Frontal cortex (tissue), 4 donors: ENCODE measurements around the gene SLC8A1. TPM values are rescaled to one million over a fixed set of nuclear protein-coding genes. Genes with fewer than 3 reads are reported as not detected.

Source experiments
- DNase-seq, 2 donors: peaks; one replicate each; pipeline ENCODE4 v3.0.0; 2012; ENCODE audit warnings: low spot score in 2 of 2
- FAIRE-seq: peaks from 2 replicates; lab custom pipeline; 2012; peaks lifted over from hg19 to GRCh38; lab: Jason Lieb, UNC
- total RNA-seq: library from RNA; depleted of rRNA; stranded (reverse); fragments of >200 nt; gene quantifications from one replicate; pipeline ENCODE4 v1.2.3, GENCODE V29; 2014
- donor health status: control.
- donor health status: control.
- donor health status: control.

SLC8A1 gene
- total RNA-seq, 1 donor from 2014 or later: 187 TPM

DNA sequence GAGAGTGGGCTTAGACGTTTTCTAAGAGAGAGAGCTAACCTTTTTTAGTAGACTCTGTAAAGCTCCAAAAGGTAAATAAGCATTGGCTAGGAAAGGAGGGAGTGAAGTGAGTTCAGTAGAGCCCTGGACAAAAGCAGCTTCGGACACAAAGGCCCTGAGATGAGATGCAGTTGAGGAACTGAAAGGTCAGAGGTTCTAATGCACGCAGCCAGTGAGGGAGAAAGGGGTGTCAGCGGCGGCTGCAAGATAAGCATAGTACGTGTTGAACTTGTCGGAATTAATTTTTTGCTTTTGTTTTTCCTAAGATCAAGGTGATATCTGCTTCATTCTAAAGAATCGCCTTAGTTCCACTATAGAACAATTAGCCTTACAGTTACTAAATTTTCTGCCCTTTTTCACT lies 11.2 kb upstream of the SLC8A1 start:
- DNase-seq: no peak
- no peak for FAIRE-seq

GRCh38 chr2:40458271-40458794 lies 6.4 kb upstream of the SLC8A1 start:
- DNase-seq (no peak), FAIRE-seq (no peak)

DNA sequence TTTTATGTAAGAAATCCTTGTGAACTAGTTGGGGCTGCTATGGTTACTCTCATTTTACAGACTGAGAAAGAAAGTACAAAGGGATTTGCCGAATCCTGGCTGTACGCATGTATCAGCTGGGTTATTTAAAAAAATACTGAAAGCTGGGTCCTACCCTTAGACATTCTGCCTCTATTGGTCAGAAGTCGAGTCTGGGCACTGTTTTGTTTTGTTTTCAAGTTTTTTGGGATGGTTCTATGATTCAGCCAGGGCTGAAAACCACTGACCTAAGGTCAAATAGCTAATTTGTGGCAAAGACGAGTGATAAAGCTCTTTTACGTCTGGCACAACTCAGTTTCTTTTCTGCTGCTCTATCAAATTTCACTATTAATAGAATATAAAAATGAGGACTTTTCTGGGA lies 5.9 kb upstream of the SLC8A1 start:
- no peak for FAIRE-seq
- DNase-seq: no peak

- FAIRE-seq: no peak
- no peak for DNase-seq
Observed at GRCh38 chr2:40457366-40457765, 5.5 kb upstream of the SLC8A1 start.

DNA sequence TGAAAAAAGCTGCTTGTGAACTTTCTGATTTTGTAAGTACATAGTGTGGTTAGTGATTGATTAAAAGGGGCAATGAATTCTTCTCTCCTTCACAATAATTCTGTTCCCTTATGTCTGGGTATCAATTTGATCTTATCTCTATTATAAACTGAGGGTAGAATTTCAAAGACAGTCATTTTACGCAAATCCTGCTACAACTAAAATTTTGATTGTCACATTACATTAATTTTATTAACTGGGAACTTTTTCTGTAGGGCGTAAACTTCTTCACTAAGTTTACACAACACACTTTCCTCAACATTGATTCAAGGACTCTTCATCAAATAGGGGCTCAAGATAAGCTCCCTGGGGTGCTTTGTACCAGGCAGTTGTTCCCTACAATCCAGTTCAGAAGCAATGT lies 5.0 kb upstream of the SLC8A1 start:
- FAIRE-seq (no peak), DNase-seq (no peak)

- no peak for DNase-seq
- no peak for FAIRE-seq
Observed at GRCh38 chr2:40455661-40456060, 3.8 kb upstream of the SLC8A1 start.

- FAIRE-seq (no peak), DNase-seq (no peak)
Observed at GRCh38 chr2:40454321-40454720, 2.4 kb upstream of the SLC8A1 start.

DNA sequence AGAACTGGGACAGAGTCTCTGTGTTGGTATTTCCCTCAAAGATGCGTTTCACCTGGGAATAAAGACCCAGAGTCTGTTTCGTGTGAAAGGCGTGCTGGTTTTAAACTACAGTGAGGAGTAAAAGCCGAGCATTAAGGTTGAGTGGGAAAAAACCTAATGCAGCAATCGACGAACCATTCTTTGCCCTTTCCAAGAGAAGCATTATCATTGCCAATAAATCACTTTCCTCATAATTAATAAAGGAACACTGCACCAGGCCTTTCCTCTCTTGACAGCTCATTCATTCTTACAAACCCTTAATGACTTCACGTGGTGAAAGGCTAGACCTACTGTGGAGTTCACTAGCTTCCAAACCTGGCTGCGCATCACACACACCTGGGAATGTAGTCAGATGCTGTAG lies 896 bp upstream of the SLC8A1 start:
- DNase-seq (no peak), FAIRE-seq (no peak)

- DNase-seq: peak; percentile 43 to 44
- no peak for FAIRE-seq
Observed at GRCh38 chr2:40450796-40451430, 977 bp downstream of the SLC8A1 start.

DNA sequence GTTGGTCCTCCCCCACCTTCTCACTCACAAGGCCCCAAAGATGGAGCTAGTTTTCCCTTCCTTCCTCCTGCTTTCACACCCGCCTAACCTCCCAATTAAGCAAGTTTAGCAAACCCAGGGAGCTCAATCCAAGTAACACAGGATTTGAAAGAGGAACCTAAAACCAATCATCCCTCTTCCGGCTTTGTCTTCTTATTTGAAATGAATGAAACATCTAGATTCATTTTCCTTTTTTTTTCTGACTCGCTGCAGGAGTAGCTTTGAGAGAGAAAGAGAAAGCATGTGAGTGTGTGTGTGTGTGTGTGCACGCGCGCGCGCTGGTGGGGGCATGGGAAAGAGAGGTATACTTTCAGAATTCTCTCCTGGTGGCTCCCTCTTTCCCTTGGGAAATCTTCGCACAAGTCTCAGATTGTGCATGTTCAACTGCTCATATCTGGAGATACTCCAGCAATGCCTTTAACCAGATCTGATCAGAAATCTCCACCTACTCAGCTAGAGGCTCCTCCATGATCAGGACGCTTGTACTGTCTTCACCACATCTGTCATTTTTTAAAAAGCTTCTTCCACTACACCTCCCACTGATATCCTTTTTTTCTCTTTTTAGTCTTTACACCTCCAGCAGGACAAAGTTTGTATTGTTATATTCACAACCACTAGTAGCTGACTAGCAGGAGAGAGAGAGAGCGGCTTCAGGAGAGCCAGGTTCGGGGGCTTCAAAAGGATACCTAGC lies 1.7 kb downstream of the SLC8A1 start:
- DNase-seq: no peak
- FAIRE-seq: no peak

DNA sequence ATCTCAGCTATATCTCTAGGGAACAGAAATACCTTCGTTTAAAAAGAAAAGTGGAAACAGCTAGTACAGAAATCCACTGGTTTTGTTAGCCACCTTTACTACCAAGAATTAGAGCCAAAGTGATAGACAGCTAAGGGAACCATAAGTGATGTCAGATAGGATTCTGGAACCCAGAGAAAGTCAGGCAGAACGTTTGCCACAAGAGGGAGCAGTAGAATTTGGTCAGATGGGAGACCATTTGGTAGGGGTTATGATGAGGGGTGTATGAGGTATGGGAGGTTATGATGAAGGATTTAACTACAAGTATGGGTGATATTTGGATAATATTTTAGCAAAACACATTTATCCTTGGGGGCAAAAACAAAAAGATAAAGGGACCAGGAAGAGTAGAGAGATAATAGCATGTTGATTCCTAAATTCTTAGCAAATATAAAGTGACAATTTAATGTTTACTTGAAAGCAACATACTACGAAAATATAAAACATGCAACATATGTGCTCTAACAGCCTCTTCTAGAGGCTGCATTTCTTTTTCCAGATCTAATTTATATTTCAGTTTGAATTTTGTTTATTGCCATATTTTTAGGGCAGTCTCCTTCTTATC lies 3.3 kb downstream of the SLC8A1 start:
- DNase-seq (no peak), FAIRE-seq (no peak)

- no peak for DNase-seq
- no peak for FAIRE-seq
Observed at GRCh38 chr2:40445467-40445866, 6.4 kb downstream of the SLC8A1 start.

DNA sequence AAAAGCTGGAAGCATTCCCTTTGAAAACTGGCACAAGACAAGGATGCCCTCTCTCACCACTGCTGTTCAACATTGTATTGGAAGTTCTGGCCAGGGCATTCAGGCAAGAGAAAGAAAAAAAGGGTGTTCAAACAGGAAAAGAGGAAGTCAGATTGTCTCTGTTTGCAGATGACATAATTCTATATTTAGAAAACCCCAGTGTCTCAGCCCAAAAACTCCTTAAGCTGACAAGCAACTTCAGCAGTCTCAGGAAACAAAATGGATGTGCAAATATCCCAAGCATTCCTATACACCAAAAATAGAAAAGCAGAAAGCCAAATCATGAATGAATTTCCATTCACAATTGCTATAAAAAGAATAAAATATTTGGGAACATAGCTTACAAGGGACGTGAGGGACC lies 11.1 kb downstream of the SLC8A1 start:
- FAIRE-seq: no peak

DNA sequence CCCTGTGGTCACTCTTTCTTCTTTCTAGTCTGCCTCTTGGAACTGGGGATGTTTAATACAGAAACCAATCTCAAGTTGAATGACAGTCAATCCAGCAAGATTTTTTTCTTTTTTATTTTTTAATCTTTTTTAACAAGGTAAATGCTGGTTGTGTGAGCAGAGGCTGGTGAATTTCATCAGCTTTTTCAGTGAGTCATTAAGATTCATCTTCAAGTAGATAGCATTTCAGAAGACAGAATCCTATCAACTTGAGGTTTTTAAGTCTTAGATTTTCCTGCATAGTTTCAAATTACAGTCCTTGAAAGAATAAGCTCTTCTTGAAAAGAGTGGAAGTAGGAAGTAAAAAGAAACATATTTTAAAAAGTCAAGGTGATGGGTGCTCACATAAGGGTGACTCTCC lies 12.4 kb downstream of the SLC8A1 start:
- FAIRE-seq: no peak
- no peak for DNase-seq

More for the DNA sequence above, 11.1 kb downstream of the SLC8A1 start:
- no peak for DNase-seq

DNA sequence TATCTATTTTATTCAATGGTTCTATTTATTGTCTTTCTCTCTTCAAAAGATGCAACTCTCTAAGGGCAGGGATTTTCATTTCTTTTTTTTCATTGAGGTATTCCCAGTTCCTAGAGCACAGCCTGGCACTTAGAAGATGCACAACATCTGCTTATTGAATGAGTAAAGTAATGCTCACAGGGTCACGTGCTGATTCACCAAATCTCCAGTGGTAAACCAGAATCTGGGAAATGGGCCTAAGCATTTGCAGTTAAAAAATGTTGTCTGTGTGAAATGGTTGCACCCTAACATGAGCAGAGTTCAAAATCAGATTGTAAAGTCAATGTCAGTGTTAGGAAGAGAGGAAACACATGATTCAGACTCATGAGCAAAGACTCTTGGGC lies 15.8 kb downstream of the SLC8A1 start:
- no peak for FAIRE-seq
- no peak for DNase-seq

- FAIRE-seq: no peak
- no peak for DNase-seq
Observed at GRCh38 chr2:40435426-40436092, 16.3 kb downstream of the SLC8A1 start.

- DNase-seq (no peak), FAIRE-seq (no peak)
Observed at GRCh38 chr2:40434731-40435271, 17.1 kb downstream of the SLC8A1 start.

DNA sequence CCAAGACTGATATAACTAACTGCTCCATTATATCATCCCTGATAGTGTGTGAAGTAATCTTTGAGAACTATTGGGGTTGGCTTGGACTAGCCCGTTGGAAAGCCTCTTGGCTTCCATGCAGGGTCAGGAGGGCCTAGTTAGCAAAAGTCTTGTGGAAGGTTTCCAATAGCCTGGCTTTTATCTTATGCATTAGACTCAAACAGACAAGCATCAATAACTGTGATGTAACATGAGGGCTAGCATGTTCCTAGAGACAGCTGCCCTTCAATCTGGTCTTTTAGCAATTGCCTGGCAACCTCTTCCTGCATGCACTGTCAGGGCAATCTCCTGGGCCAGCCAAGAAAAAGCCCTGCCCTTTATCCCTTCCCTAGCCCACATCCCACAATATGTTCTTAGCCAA lies 18.2 kb downstream of the SLC8A1 start:
- DNase-seq (no peak), FAIRE-seq (no peak)

DNA sequence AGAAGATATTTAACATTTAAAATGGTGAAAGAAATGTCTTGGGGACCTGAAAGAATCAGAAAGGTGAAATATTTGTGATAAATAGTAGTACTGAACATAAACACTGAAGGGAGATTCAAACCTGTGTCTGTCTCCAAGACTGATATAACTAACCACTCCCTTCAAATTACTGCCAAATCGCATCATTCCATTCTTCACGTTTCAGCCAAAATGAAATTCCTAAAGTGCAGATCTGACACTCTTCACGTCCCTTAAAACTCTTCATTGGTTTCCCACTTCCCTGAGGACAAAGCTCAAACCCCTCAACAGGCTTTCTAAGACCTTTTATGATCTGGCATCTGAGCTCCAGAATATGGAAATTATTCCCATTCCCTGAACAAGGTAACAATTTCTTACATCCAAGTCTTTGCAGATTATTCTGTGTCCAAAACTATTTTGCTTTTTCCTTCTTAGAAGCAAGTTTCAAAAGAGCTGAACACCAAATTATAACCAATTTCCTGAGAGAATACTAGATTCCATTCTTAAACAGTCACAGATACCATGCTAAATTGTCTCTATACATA lies 18.9 kb downstream of the SLC8A1 start:
- no peak for DNase-seq
- no peak for FAIRE-seq

GRCh38 chr2:40431600-40431955 lies 20.3 kb downstream of the SLC8A1 start:
- no peak for FAIRE-seq
- DNase-seq: no peak
